ENCODE measurements around the gene TMEM232. TPM values are rescaled to one million over a fixed set of nuclear protein-coding genes. Genes with fewer than 3 reads are reported as not detected.
A peak's percentile ranks its signal among the peaks of the same experiment; 100 is the strongest.

The TMEM232 gene
- total RNA-seq, 2 donors from 2014 or later, result 3.9 to 4.2 TPM

DNA sequence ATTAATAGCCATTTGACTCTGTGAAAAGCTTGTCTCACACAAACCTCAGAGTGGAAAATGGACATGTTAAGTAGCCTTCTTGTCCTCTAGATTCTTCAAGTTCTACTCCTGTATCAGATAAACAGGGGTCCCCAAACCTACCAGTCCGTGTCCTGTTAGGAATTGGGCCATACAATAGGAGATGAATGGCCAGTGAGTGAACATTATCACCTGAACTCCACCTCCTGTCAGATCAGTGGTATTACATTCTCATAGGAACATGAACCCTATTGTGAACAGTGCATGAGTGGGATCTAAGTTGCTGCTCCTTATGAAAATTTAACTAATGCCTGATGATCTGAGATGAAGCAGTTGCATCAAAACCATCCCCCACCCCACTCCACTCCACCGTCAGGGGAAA, 136.3 kb downstream of the TMEM232 start:
- Mint-ChIP-seq H3K36me3 (ENCODE audit: low read depth) (no peaks in the 10 kb centered on the region), H3K27me3 (ENCODE audit: insufficient read depth) (no peaks in the 10 kb centered on the region), H3K4me1 (peaks cover 8% of the 10 kb centered on the region), H3K4me3 (no peak overlapping the region), H3K27ac (no peak overlapping the region), H3K9me3 (peaks cover 9% of the 10 kb centered on the region)
- TF ChIP-seq, protein P1, sequence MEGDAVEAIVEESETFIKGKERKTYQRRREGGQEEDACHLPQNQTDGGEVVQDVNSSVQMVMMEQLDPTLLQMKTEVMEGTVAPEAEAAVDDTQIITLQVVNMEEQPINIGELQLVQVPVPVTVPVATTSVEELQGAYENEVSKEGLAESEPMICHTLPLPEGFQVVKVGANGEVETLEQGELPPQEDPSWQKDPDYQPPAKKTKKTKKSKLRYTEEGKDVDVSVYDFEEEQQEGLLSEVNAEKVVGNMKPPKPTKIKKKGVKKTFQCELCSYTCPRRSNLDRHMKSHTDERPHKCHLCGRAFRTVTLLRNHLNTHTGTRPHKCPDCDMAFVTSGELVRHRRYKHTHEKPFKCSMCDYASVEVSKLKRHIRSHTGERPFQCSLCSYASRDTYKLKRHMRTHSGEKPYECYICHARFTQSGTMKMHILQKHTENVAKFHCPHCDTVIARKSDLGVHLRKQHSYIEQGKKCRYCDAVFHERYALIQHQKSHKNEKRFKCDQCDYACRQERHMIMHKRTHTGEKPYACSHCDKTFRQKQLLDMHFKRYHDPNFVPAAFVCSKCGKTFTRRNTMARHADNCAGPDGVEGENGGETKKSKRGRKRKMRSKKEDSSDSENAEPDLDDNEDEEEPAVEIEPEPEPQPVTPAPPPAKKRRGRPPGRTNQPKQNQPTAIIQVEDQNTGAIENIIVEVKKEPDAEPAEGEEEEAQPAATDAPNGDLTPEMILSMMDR (conservative IDR thresholded peaks at IDR 0.05), result peak; percentile 75
- no peak for DNase-seq
- Histone ChIP-seq H3K4me3 (ENCODE audit: low read length) (no peak overlapping the region), H3K36me3 (ENCODE audit: control insufficient read depth, insufficient read depth, low read length) (no peaks in the 10 kb centered on the region), H3K4me1 (ENCODE audit: control insufficient read depth, insufficient read depth, low read length) (no peaks in the 10 kb centered on the region), H3K27me3 (ENCODE audit: control insufficient read depth, insufficient read depth, low read length, poor library complexity, severe bottlenecking) (no peaks in the 10 kb centered on the region), H3K9ac (ENCODE audit: extremely low read depth, low read length, poor library complexity, severe bottlenecking) (no peak overlapping the region), H3K9me3 (ENCODE audit: control insufficient read depth, low read length) (peaks cover 6% of the 10 kb centered on the region), H3K27ac (ENCODE audit: low read depth, low read length) (no peak overlapping the region)
- 50 to 66% methylated on average over 1 to 2 of the region's 2 CpGs for WGBS, 2 experiments (ENCODE audit: insufficient coverage in 1 of 2, insufficient read length in 1 of 2)

DNA sequence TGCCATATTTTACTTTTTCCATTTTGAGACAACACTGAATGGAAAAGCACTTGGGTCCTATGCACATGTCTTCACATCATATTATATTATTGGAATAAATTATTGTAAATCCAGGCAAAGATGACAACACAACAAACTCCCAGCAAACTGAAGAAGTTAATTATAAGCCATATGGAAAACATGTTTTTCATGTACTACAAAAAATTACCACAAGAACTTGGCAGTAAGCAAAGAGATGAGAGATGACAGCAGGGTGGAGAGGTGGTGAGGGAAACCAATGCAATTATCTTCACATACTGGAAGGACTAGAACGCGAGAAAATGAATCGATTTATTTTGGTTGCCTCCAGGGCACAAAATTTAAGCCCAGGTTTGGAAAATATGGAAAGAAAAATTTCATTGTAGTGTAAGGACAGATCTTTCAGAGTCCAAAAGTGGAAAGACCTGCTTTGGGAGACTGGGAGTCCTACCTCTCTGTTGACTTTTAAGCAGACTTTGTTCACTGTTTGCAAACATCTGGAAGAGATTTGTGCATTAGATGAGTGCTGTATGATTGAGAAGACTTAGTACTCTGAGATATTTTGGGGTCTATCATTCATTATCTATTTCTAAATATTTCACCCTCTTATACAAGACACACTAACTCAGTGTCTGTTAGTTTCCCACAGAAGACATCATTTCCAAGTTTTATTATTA, 138.0 kb downstream of the TMEM232 start:
- no peak overlapping the region for H3K9ac ChIP-seq (ENCODE audit: extremely low read depth, low read length, poor library complexity, severe bottlenecking)
- Mint-ChIP-seq H3K27me3 (ENCODE audit: insufficient read depth) (no peaks in the 10 kb centered on the region), H3K9me3 (peaks cover 3% of the 10 kb centered on the region), H3K4me3 (no peak overlapping the region), H3K4me1 (peaks cover 8% of the 10 kb centered on the region), H3K36me3 (ENCODE audit: low read depth) (no peaks in the 10 kb centered on the region), H3K27ac (no peak overlapping the region)
- no peaks in the 10 kb centered on the region for H3K4me1 ChIP-seq (ENCODE audit: control insufficient read depth, insufficient read depth, low read length)
- TF ChIP-seq, protein P1 (conservative IDR thresholded peaks at IDR 0.05), result no peak
- H3K4me3 ChIP-seq (ENCODE audit: low read length), result no peak overlapping the region
- 94 to 100% methylated on average over 3 of the region's 3 CpGs for WGBS, 2 experiments (ENCODE audit: insufficient coverage in 1 of 2, insufficient read length in 1 of 2)
- H3K27ac ChIP-seq (ENCODE audit: low read depth, low read length), result no peak overlapping the region
- no peak for DNase-seq
- H3K36me3 ChIP-seq (ENCODE audit: control insufficient read depth, insufficient read depth, low read length), result no peaks in the 10 kb centered on the region
- H3K27me3 ChIP-seq (ENCODE audit: control insufficient read depth, insufficient read depth, low read length, poor library complexity, severe bottlenecking), result no peaks in the 10 kb centered on the region
- H3K9me3 ChIP-seq (ENCODE audit: control insufficient read depth, low read length), result no peaks in the 10 kb centered on the region

DNA sequence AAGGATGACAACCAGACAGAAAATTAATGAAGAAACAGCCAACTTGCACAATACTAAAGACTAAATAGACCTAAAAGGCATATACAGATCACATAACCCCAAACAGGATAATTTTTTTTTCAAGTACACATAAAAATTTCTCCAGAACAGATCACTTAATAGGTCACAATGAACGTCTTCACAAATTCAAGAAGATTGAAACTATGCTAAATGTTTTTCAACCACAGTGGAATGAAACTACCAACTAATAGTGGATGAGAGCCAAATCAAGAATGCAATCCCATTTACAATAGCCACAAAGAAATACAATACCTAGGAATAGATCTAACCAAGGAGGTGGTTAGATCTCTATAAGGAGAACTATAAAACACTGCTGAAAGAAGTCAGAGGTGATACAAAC, 145.8 kb downstream of the TMEM232 start:
- WGBS, 2 experiments (ENCODE audit: insufficient coverage in 1 of 2, insufficient read length in 1 of 2), result 90% methylated on average over 1 of the region's 1 CpG; no CpG with 5 or more reads in 1 of the 2 experiments
- H3K27ac Mint-ChIP-seq, result no peak overlapping the region

More for the DNA sequence above, 145.8 kb downstream of the TMEM232 start:
- Mint-ChIP-seq H3K4me3 (no peak overlapping the region), H3K27me3 (ENCODE audit: insufficient read depth) (no peaks in the 10 kb centered on the region), H3K36me3 (ENCODE audit: low read depth) (peaks cover 3% of the 10 kb centered on the region), H3K9me3 (peaks cover 16% of the 10 kb centered on the region), H3K4me1 (peaks cover 18% of the 10 kb centered on the region)
- TF ChIP-seq, protein P1 (conservative IDR thresholded peaks at IDR 0.05), result no peak
- Histone ChIP-seq H3K4me3 (ENCODE audit: low read length) (no peak overlapping the region), H3K9me3 (ENCODE audit: control insufficient read depth, low read length) (peaks cover 11% of the 10 kb centered on the region), H3K27me3 (ENCODE audit: control insufficient read depth, insufficient read depth, low read length, poor library complexity, severe bottlenecking) (no peaks in the 10 kb centered on the region), H3K36me3 (ENCODE audit: control insufficient read depth, insufficient read depth, low read length) (no peaks in the 10 kb centered on the region), H3K9ac (ENCODE audit: extremely low read depth, low read length, poor library complexity, severe bottlenecking) (no peak overlapping the region), H3K4me1 (ENCODE audit: control insufficient read depth, insufficient read depth, low read length) (peaks cover under 1% of the 10 kb centered on the region), H3K27ac (ENCODE audit: low read depth, low read length) (no peak overlapping the region)
- DNase-seq, result no peak

Measured in endodermal cell (in vitro differentiated cells).